ENCODE results near the gene CCR5. TPM values are rescaled to one million over a fixed set of nuclear protein-coding genes. Genes with fewer than 3 reads are reported as not detected.
A peak's percentile ranks its signal among the peaks of the same experiment; 100 is the strongest.
"Not testable (repeated sequence)": the region's sequence is repeated elsewhere in the genome, so short reads cannot be mapped to it uniquely, and the experiment has no call there.

The CCR5 gene
- total RNA-seq, 1 experiment from 2014 or later = not detected

- Histone ChIP-seq H3K9ac (ENCODE audit: low read length) (no peak overlapping the region), H3K4me1 (ENCODE audit: low read length) (peaks cover 3% of the 10 kb centered on the region), H3K27ac (ENCODE audit: low read length) (no peak overlapping the region), H3K9me3 (ENCODE audit: low read length) (no peaks in the 10 kb centered on the region), H3K36me3 (ENCODE audit: insufficient read depth, low read length) (no peaks in the 10 kb centered on the region), H3K9me2 (replicated peaks; ENCODE audit: insufficient read depth, low read length) (no peaks in the 10 kb centered on the region), H3K79me2 (ENCODE audit: low read length) (no peaks in the 10 kb centered on the region), H3K27me3 (ENCODE audit: low read length) (no peaks in the 10 kb centered on the region), H2AFZ (ENCODE audit: low read length) (no peak overlapping the region), H4K20me1 (ENCODE audit: insufficient read depth, low read depth, low read length) (no peaks in the 10 kb centered on the region), H3K4me2 (ENCODE audit: low read depth, low read length, poor library complexity, severe bottlenecking) (no peak overlapping the region), H3K4me3 (ENCODE audit: low read length) (no peak overlapping the region)
- DNase-seq = no peak
Measured at GRCh38 chr3:46401579-46401978, 30.8 kb downstream of the CCR5 start.

- not testable (repeated sequence) for H3K4me2 ChIP-seq (ENCODE audit: low read depth, low read length, poor library complexity, severe bottlenecking); H2AFZ ChIP-seq (ENCODE audit: low read length); H3K4me3 ChIP-seq (ENCODE audit: low read length); H3K9me3 ChIP-seq (ENCODE audit: low read length); H3K9me2 ChIP-seq (replicated peaks; ENCODE audit: insufficient read depth, low read length); H3K36me3 ChIP-seq (ENCODE audit: insufficient read depth, low read length); DNase-seq; H3K27me3 ChIP-seq (ENCODE audit: low read length); H3K27ac ChIP-seq (ENCODE audit: low read length); H3K4me1 ChIP-seq (ENCODE audit: low read length); H4K20me1 ChIP-seq (ENCODE audit: insufficient read depth, low read depth, low read length); H3K9ac ChIP-seq (ENCODE audit: low read length); H3K79me2 ChIP-seq (ENCODE audit: low read length)
Measured at GRCh38 chr3:46402902-46403301, 32.2 kb downstream of the CCR5 start.

- H3K4me1 ChIP-seq (ENCODE audit: low read length) = peaks cover 7% of the 10 kb centered on the region
- H2AFZ ChIP-seq (ENCODE audit: low read length) = no peak overlapping the region
- no peaks in the 10 kb centered on the region for H3K27me3 ChIP-seq (ENCODE audit: low read length)
- H3K9me3 ChIP-seq (ENCODE audit: low read length) = no peaks in the 10 kb centered on the region
- H3K4me3 ChIP-seq (ENCODE audit: low read length) = no peak overlapping the region
- H3K27ac ChIP-seq (ENCODE audit: low read length) = no peak overlapping the region
- H3K4me2 ChIP-seq (ENCODE audit: low read depth, low read length, poor library complexity, severe bottlenecking) = no peak overlapping the region
- H3K9me2 ChIP-seq (replicated peaks; ENCODE audit: insufficient read depth, low read length) = no peaks in the 10 kb centered on the region
- DNase-seq = no peak
- H3K79me2 ChIP-seq (ENCODE audit: low read length) = no peaks in the 10 kb centered on the region
- no peak overlapping the region for H3K9ac ChIP-seq (ENCODE audit: low read length)
- H4K20me1 ChIP-seq (ENCODE audit: insufficient read depth, low read depth, low read length) = no peaks in the 10 kb centered on the region
- no peaks in the 10 kb centered on the region for H3K36me3 ChIP-seq (ENCODE audit: insufficient read depth, low read length)
Measured at GRCh38 chr3:46405301-46406019, 34.7 kb downstream of the CCR5 start.

GRCh38 chr3:46406443-46406787 lies 35.7 kb downstream of the CCR5 start:
- Histone ChIP-seq H3K4me3 (ENCODE audit: low read length) (no peak overlapping the region), H3K79me2 (ENCODE audit: low read length) (no peaks in the 10 kb centered on the region), H3K4me2 (ENCODE audit: low read depth, low read length, poor library complexity, severe bottlenecking) (no peak overlapping the region), H3K27me3 (ENCODE audit: low read length) (no peaks in the 10 kb centered on the region), H3K36me3 (ENCODE audit: insufficient read depth, low read length) (no peaks in the 10 kb centered on the region), H3K9ac (ENCODE audit: low read length) (no peak overlapping the region), H3K9me2 (replicated peaks; ENCODE audit: insufficient read depth, low read length) (no peaks in the 10 kb centered on the region), H3K27ac (ENCODE audit: low read length) (no peak overlapping the region), H4K20me1 (ENCODE audit: insufficient read depth, low read depth, low read length) (no peaks in the 10 kb centered on the region), H2AFZ (ENCODE audit: low read length) (no peak overlapping the region), H3K4me1 (ENCODE audit: low read length) (peaks cover 7% of the 10 kb centered on the region), H3K9me3 (ENCODE audit: low read length) (no peaks in the 10 kb centered on the region)
- DNase-seq = no peak

GRCh38 chr3:46406788-46407611 lies 36.3 kb downstream of the CCR5 start, which contains the start of the genes CCR5AS and CCRL2:
Gene CCR5AS (minus strand): TSS chr3:46407066.
Gene CCRL2 (plus strand): TSS chr3:46407259. CDS start chr3:46408080, 821 bp downstream.
- Histone ChIP-seq H3K27me3 (ENCODE audit: low read length) (no peaks in the 10 kb centered on the region), H3K9me2 (replicated peaks; ENCODE audit: insufficient read depth, low read length) (no peaks in the 10 kb centered on the region), H3K9ac (ENCODE audit: low read length) (peak within 1 kb of the TSS; percentile 13; the same call in 1 of the 2 replicates), H2AFZ (ENCODE audit: low read length) (peak within 1 kb of the TSS; percentile 56; the same call in 1 of the 2 replicates), H3K79me2 (ENCODE audit: low read length) (no peaks in the 10 kb centered on the region), H3K27ac (ENCODE audit: low read length) (no peak within 1 kb of the TSS), H3K4me1 (ENCODE audit: low read length) (peaks cover 7% of the 10 kb centered on the region), H4K20me1 (ENCODE audit: insufficient read depth, low read depth, low read length) (no peaks in the 10 kb centered on the region), H3K36me3 (ENCODE audit: insufficient read depth, low read length) (no peaks in the 10 kb centered on the region), H3K4me3 (ENCODE audit: low read length) (no peak within 1 kb of the TSS), H3K4me2 (ENCODE audit: low read depth, low read length, poor library complexity, severe bottlenecking) (no peak within 1 kb of the TSS), H3K9me3 (ENCODE audit: low read length) (no peaks in the 10 kb centered on the region)
- DNase-seq = no peak

- Histone ChIP-seq H3K9ac (ENCODE audit: low read length) (no peak overlapping the region), H3K79me2 (ENCODE audit: low read length) (no peaks in the 10 kb centered on the region), H3K9me2 (replicated peaks; ENCODE audit: insufficient read depth, low read length) (no peaks in the 10 kb centered on the region), H3K4me1 (ENCODE audit: low read length) (peaks cover 7% of the 10 kb centered on the region), H3K36me3 (ENCODE audit: insufficient read depth, low read length) (no peaks in the 10 kb centered on the region), H3K27ac (ENCODE audit: low read length) (no peak overlapping the region), H3K4me2 (ENCODE audit: low read depth, low read length, poor library complexity, severe bottlenecking) (no peak overlapping the region), H3K9me3 (ENCODE audit: low read length) (no peaks in the 10 kb centered on the region), H3K27me3 (ENCODE audit: low read length) (no peaks in the 10 kb centered on the region), H3K4me3 (ENCODE audit: low read length) (no peak overlapping the region), H4K20me1 (ENCODE audit: insufficient read depth, low read depth, low read length) (no peaks in the 10 kb centered on the region), H2AFZ (ENCODE audit: low read length) (no peak overlapping the region)
- DNase-seq = no peak
Measured at GRCh38 chr3:46407970-46408369, 37.2 kb downstream of the CCR5 start.

GRCh38 chr3:46408853-46409252 lies 38.1 kb downstream of the CCR5 start:
- H3K27me3 ChIP-seq (ENCODE audit: low read length) = no peaks in the 10 kb centered on the region
- H3K4me2 ChIP-seq (ENCODE audit: low read depth, low read length, poor library complexity, severe bottlenecking) = no peak overlapping the region
- no peak for DNase-seq
- no peak overlapping the region for H3K27ac ChIP-seq (ENCODE audit: low read length)
- H3K9me2 ChIP-seq (replicated peaks; ENCODE audit: insufficient read depth, low read length) = no peaks in the 10 kb centered on the region
- no peaks in the 10 kb centered on the region for H3K79me2 ChIP-seq (ENCODE audit: low read length)
- no peak overlapping the region for H3K9ac ChIP-seq (ENCODE audit: low read length)
- H3K36me3 ChIP-seq (ENCODE audit: insufficient read depth, low read length) = no peaks in the 10 kb centered on the region
- no peaks in the 10 kb centered on the region for H4K20me1 ChIP-seq (ENCODE audit: insufficient read depth, low read depth, low read length)
- H3K9me3 ChIP-seq (ENCODE audit: low read length) = no peaks in the 10 kb centered on the region
- H3K4me3 ChIP-seq (ENCODE audit: low read length) = no peak overlapping the region
- H2AFZ ChIP-seq (ENCODE audit: low read length) = no peak overlapping the region
- peaks cover 7% of the 10 kb centered on the region for H3K4me1 ChIP-seq (ENCODE audit: low read length)

GRCh38 chr3:46409739-46410489 lies 39.2 kb downstream of the CCR5 start:
- H3K4me2 ChIP-seq (ENCODE audit: low read depth, low read length, poor library complexity, severe bottlenecking) = no peak overlapping the region
- no peak overlapping the region for H3K9ac ChIP-seq (ENCODE audit: low read length)
- no peak overlapping the region for H3K4me3 ChIP-seq (ENCODE audit: low read length)
- peaks cover 7% of the 10 kb centered on the region for H3K4me1 ChIP-seq (ENCODE audit: low read length)
- DNase-seq = no peak
- no peaks in the 10 kb centered on the region for H3K9me3 ChIP-seq (ENCODE audit: low read length)
- H3K27me3 ChIP-seq (ENCODE audit: low read length) = no peaks in the 10 kb centered on the region
- H3K36me3 ChIP-seq (ENCODE audit: insufficient read depth, low read length) = no peaks in the 10 kb centered on the region
- H3K9me2 ChIP-seq (replicated peaks; ENCODE audit: insufficient read depth, low read length) = no peaks in the 10 kb centered on the region
- H3K79me2 ChIP-seq (ENCODE audit: low read length) = no peaks in the 10 kb centered on the region
- H3K27ac ChIP-seq (ENCODE audit: low read length) = no peak overlapping the region
- H2AFZ ChIP-seq (ENCODE audit: low read length) = no peak overlapping the region
- no peaks in the 10 kb centered on the region for H4K20me1 ChIP-seq (ENCODE audit: insufficient read depth, low read depth, low read length)

All from Karpas-422 (cell line).